ENCODE measurements around the gene GIT1.

DNA sequence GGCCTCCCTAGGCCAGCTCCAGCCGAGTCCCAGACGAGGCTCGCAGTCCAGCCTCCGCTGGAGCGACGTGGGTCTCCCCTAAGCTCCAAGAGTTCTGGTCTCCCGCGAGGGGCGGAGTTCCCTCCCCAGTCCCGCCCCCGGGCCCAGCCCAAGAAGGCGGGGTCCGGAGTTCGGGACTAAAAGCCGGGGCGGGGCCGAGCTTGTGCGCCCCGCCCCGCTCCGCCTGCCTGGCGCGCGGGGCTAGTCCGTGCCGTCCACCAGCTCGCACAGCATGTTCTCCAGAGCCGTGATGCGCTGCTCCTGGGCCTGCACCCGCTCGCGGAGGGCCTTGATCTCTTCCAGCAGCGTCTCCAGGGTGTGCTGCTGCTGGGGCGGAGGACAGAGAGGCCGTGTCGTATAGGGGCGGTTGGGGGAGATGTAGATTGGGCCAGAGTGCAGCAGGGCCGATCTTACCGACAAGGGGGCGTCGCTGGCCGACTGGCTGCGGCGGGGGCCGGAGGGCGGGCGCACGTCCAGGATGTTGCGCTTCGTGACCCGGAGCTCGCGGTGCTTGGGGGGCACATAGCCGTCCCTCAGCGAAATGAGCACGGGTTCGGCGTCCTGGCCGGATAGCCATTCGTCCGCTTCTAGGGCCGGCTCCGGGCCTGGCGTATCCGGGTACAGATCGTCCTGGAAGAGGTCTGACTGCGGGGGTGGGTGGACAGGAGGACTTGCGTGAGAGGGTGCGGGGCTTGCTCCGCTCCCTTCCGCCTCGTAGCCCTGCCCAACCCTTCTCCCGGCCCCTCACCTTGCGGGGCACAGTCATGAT, 26.2 kb upstream of the GIT1 start:
- TF ChIP-seq, protein P1, sequence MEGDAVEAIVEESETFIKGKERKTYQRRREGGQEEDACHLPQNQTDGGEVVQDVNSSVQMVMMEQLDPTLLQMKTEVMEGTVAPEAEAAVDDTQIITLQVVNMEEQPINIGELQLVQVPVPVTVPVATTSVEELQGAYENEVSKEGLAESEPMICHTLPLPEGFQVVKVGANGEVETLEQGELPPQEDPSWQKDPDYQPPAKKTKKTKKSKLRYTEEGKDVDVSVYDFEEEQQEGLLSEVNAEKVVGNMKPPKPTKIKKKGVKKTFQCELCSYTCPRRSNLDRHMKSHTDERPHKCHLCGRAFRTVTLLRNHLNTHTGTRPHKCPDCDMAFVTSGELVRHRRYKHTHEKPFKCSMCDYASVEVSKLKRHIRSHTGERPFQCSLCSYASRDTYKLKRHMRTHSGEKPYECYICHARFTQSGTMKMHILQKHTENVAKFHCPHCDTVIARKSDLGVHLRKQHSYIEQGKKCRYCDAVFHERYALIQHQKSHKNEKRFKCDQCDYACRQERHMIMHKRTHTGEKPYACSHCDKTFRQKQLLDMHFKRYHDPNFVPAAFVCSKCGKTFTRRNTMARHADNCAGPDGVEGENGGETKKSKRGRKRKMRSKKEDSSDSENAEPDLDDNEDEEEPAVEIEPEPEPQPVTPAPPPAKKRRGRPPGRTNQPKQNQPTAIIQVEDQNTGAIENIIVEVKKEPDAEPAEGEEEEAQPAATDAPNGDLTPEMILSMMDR (IDR thresholded peaks at IDR 0.05; ENCODE audit: low read length), result no peak
- no peak for TF ChIP-seq EZH2 (IDR thresholded peaks at IDR 0.05; ENCODE audit: borderline replicate concordance, low read length)
